WERI-Rb-1 (cell line): Measurements from ENCODE around the gene CTSA.

Source experiments
- DNase-seq: peaks from one replicate; pipeline ENCODE4 v3.0.0-alpha.2; 2020
- H3K27ac ChIP-seq: fragments of 250-450 bp; sonication (Bioruptor Pico); 2 replicates; pipeline ENCODE4 v1.5.1; 2020; ENCODE audit warnings: mild to moderate bottlenecking, moderate library complexity
- H3K27me3 ChIP-seq: fragments of 250-450 bp; sonication (Bioruptor Pico); 2 replicates; pipeline ENCODE4 v1.5.1; 2021; ENCODE audit warnings: mild to moderate bottlenecking, low read depth, moderate library complexity; ENCODE audit not compliant: insufficient read depth, severe bottlenecking
- H3K36me3 ChIP-seq: fragments of 250-450 bp; sonication (Bioruptor Pico); 2 replicates; pipeline ENCODE4 v1.5.1; 2020; ENCODE audit warnings: mild to moderate bottlenecking, moderate library complexity
- H3K4me3 ChIP-seq: 2 replicates; pipeline ENCODE4 v1.5.1; 2011; ENCODE audit warnings: low read depth, mild to moderate bottlenecking, control low read depth, low read length
- H3K9me3 ChIP-seq: fragments of 250-450 bp; sonication (Bioruptor Pico); 2 replicates; pipeline ENCODE4 v1.5.1; 2021; ENCODE audit warnings: mild to moderate bottlenecking, moderate library complexity; ENCODE audit not compliant: severe bottlenecking
- TF ChIP-seq, protein P1 (sequence below): IDR thresholded peaks from 2 replicates; pipeline ENCODE4 v1.5.1; 2011; ENCODE audit warnings: low read depth, mild to moderate bottlenecking, control low read depth, inconsistent platforms, low read length

Gene CTSA

GRCh38 chr20:45853484-45853883, 37.7 kb upstream of the CTSA start:
- TF ChIP-seq, protein P1, sequence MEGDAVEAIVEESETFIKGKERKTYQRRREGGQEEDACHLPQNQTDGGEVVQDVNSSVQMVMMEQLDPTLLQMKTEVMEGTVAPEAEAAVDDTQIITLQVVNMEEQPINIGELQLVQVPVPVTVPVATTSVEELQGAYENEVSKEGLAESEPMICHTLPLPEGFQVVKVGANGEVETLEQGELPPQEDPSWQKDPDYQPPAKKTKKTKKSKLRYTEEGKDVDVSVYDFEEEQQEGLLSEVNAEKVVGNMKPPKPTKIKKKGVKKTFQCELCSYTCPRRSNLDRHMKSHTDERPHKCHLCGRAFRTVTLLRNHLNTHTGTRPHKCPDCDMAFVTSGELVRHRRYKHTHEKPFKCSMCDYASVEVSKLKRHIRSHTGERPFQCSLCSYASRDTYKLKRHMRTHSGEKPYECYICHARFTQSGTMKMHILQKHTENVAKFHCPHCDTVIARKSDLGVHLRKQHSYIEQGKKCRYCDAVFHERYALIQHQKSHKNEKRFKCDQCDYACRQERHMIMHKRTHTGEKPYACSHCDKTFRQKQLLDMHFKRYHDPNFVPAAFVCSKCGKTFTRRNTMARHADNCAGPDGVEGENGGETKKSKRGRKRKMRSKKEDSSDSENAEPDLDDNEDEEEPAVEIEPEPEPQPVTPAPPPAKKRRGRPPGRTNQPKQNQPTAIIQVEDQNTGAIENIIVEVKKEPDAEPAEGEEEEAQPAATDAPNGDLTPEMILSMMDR: no peak
- Histone ChIP-seq H3K27me3 (no peaks in the 10 kb centered on the region), H3K9me3 (no peaks in the 10 kb centered on the region), H3K4me3 (no peak overlapping the region), H3K36me3 (no peaks in the 10 kb centered on the region; the same call in 1 of the 2 replicates), H3K27ac (no peak overlapping the region)
- no peak for DNase-seq

- TF ChIP-seq, protein P1: no peak
- H3K27me3 ChIP-seq: no peaks in the 10 kb centered on the region
- peak; percentile 98 for DNase-seq
- no peaks in the 10 kb centered on the region for H3K36me3 ChIP-seq
- no peaks in the 10 kb centered on the region for H3K9me3 ChIP-seq
- peak within 1 kb of the TSS; percentile 76 for H3K4me3 ChIP-seq
- peak within 1 kb of the TSS; percentile 70 for H3K27ac ChIP-seq
Measured at GRCh38 chr20:45857114-45857881, 33.8 kb upstream of the CTSA start, which contains the start of the genes ACOT8 and ZSWIM3. Gene ACOT8 (minus strand): TSS chr20:45857392. CDS start chr20:45857315, 77 bp downstream. Gene ZSWIM3 (plus strand): TSS chr20:45857614. CDS start chr20:45857826, 212 bp downstream.

DNA sequence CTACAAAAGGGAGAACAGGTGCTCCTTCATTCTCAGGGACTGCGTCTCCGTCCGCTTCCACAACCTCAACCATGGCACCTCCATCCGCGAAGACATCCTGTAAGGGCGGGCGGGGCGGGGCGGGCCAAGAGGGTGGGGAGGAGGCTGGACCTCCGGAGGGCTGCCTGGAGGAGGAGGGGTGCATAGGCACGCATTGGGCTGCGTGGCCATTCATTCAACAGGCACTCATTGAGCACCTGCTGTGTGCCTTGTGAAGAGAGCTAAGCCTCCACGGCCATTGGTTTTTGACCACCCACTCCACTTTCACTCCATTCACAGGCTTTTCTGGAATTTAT, 33.3 kb upstream of the CTSA start:
- H3K27me3 ChIP-seq: no peaks in the 10 kb centered on the region
- no peaks in the 10 kb centered on the region for H3K9me3 ChIP-seq
- no peak for DNase-seq
- H3K27ac ChIP-seq: peak overlapping the region; percentile 64
- H3K4me3 ChIP-seq: peak overlapping the region; percentile 76
- no peaks in the 10 kb centered on the region for H3K36me3 ChIP-seq
- TF ChIP-seq, protein P1: no peak

GRCh38 chr20:45859916-45860315, 31.2 kb upstream of the CTSA start:
- no peak for DNase-seq
- Histone ChIP-seq H3K9me3 (no peaks in the 10 kb centered on the region), H3K4me3 (no peak overlapping the region), H3K27ac (no peak overlapping the region), H3K27me3 (no peaks in the 10 kb centered on the region), H3K36me3 (no peaks in the 10 kb centered on the region)
- TF ChIP-seq, protein P1: no peak

DNA sequence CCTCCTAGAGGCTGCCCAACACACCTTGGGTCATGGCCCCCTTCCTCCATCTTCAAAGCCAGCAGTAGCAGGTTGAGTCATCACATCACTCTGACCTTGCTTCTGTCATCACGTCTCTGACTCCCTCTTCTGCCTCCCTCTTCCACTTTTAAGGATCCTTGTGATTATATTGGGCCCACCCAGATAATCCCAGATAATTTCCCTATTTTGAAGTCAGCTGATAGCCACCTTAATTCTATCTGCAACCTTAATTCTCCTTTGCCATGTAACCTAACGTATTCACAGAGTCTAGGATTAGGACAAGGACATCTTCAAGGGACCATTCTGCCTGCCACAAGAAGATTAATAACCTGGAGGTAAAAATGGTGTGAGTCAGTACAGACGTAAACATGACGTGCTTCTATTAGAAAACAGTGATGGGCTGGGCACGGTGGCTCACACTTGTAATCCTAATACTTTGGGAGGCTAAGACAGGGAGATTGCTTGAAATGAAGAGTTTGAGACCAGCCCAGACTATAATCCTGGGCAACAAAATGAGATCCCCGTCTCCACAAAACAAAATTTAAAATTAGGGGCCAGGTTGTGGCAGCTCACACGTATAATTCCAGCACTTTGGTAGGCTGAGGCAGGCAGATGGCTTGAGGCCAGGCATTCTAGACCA, 30.4 kb upstream of the CTSA start:
- no peak overlapping the region for H3K27ac ChIP-seq

More for the DNA sequence above, 30.4 kb upstream of the CTSA start:
- H3K9me3 ChIP-seq: no peaks in the 10 kb centered on the region
- DNase-seq: no peak
- H3K36me3 ChIP-seq: no peaks in the 10 kb centered on the region
- no peaks in the 10 kb centered on the region for H3K27me3 ChIP-seq
- TF ChIP-seq, protein P1: no peak
- no peak overlapping the region for H3K4me3 ChIP-seq
